Activated T-helper 9 cell treated with anti-CD3 and anti-CD28 coated beads, Interleukin-2, amount 50 U/mL, for 16 hours (primary cell): ENCODE measurements around the gene GMPR2.
"Not testable (repeated sequence)": the region's sequence is repeated elsewhere in the genome, so short reads cannot be mapped to it uniquely, and the experiment has no call there.

Source experiments
- DNase-seq: peaks from one replicate; pipeline ENCODE4 v3.0.0-alpha.2; 2020; ENCODE audit warnings: low read depth

GMPR2 gene

DNA sequence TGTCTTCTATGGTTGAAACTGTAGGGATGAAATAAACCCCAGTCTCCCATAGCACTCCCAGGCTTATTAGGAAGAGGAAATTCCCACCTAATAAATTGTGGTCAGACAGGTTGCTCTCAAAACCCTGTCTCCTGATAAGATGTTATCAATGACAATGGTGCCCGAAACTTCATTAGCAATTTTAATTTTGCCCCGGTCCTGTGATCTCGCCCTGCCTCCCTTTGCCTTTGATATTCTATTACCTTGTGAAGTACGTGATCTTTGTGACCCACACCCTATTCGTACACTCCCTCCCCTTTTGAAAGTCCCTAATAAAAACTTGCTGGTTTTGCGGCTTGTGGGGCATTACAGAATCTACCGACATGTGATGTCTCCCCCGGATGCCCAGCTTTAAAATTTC is 30.2 kb upstream of the GMPR2 start:
- not testable (repeated sequence) for DNase-seq

DNA sequence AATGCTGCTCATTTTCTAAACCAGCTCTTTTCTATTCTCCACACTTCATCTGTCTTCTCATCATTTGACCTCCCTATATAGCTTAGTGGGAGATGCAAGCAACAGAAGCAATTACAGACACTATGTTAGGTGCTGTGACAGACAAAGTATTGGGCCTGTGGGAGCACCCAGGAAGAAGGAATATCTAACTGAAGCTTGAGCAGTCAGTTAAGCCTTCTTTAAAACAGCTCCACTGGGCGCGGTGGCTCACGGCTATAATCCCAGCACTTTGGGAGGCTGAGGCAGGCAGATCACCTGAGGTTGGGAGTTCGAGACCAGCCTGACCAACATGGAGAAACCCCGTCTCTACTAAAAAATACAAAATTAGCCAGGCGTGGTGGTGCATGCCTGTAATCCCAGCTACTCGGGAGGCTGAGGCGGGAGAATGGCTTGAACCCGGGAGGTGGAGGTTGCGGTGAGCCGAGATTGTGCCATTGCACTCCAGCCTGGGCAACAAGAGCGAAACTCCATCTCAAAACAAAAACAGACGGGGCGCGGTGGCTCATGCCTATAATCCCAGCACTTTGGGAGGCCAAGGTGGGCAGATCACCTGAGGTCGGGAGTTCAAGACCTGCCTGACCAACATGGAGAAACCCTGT is 29.4 kb upstream of the GMPR2 start:
- DNase-seq, result not testable (repeated sequence)

- no peak for DNase-seq
These were observed 28.3 kb upstream of the GMPR2 start for GRCh38 chr14:24204163-24205146.

DNA sequence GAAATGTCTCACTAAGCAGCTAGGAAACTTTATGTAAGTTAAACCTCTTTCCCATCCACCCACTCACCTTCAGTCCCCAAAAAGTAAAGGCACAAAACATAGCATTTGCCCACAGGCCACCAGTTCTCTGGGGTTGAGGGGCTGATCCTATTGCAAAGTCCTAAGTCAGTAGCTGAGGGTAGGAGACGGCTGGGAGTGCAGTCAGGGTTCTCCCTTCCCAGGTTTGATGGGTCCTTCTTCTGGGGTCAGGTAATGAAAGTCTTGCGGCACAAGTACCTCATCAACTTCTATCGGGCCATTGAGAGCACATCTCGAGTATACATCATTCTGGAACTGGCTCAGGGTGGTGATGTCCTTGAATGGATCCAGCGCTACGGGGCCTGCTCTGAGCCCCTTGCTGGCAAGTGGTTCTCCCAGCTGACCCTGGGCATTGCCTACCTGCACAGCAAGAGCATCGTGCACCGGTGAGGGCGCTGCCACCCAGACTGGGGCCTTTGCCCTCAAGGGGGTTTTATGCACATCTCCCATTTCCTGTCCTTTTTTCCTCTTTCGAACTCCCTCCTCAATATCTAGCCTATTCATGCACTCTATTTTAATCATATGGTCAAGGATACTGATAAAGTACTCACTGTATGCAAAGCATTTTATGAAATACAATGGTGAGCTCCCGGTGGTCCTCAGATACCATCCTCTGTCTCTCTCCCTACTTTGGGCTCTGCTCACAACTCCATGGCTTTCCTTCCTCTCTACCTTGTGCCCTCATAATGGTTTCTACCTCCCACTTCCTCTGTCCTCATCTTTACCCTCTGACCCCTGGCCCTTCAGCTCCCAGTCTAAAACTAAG is 26.2 kb upstream of the GMPR2 start:
- no peak for DNase-seq

DNA sequence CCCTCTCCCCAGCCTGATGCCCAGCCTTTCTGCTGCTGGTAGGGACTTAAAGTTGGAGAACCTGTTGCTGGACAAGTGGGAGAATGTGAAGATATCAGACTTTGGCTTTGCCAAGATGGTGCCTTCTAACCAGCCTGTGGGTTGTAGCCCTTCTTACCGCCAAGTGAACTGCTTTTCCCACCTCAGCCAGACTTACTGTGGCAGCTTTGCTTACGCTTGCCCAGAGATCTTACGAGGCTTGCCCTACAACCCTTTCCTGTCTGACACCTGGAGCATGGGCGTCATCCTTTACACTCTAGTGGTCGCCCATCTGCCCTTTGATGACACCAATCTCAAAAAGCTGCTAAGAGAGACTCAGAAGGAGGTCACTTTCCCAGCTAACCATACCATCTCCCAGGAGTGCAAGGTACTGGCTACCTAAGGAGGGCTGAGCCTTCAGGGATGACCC is 25.6 kb upstream of the GMPR2 start:
- no peak for DNase-seq

- no peak for DNase-seq
These were observed 25.1 kb upstream of the GMPR2 start for GRCh38 chr14:24207625-24208024.

DNA sequence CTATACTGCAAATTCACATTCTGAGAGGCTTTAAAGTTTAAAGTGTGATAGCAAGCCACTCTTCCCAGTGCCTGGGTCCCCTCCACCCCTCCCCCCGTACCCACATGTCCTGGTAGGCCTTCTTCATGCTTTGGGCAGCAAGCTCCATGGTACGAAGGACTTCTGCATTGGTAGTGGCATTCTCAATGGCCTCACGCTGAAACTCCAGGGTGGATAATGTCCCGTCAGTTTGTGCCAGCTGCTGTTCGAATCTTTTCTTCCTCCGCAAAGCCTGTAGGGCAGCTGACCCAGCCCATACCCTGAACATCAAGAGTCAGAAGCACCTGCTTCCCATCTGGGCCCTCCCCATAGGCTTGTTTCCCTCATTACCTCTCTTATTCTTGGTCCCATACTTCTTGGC is 21.4 kb upstream of the GMPR2 start:
- DNase-seq, result no peak

DNA sequence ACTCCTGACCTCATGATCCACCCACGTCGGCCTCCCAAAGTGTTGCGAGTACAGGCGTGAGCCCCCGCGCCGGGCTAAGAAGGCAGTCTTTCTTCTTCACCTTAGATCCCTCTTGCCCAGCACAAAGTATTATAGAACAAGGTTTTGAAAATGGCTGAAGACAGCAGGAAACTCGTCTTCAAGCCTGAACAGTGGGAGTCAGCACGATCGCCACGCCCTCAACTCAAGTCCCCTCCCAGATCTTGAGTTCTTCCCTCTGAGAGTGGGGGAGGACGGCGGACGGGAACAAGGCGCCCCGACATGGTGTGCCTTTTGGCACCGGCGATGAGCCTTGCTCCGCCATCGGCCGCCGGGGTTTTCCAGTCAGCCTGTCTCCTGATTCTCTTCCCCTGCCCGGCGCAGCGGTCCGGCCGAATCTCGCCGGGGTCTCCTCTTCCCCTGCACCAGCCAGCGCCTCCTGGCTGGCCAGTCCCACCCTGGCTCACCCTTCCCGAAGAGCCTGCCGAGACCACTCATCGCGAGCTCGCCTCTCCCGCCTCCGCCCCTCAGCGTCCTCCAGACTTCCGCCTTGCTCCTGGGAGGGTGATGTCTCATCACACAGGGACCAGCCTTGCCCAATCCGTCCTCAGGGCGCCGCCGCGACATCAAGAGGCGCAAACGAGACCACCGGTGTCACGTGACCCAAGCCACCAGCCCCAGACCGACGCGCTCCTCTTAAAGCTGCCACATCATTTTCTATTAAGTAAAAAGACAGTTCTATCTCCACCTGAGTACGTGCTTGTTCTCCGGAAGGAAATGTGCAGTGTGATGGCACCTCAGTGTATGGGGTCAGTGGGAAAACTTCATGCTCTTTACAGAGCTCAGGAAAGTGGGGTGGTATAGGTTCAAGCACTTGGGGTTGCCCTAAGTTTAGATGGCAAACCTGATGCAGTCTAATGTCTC is 19.5 kb upstream of the GMPR2 start, which contains the start of gene CHMP4A:
CHMP4A (minus strand) TSS at position 565 of the 942 bp plus-strand sequence; CDS start at position 516, 49 bp downstream.
- DNase-seq, result peak; percentile 94

GRCh38 chr14:24213866-24214662 is 18.7 kb upstream of the GMPR2 start:
- no peak for DNase-seq

DNA sequence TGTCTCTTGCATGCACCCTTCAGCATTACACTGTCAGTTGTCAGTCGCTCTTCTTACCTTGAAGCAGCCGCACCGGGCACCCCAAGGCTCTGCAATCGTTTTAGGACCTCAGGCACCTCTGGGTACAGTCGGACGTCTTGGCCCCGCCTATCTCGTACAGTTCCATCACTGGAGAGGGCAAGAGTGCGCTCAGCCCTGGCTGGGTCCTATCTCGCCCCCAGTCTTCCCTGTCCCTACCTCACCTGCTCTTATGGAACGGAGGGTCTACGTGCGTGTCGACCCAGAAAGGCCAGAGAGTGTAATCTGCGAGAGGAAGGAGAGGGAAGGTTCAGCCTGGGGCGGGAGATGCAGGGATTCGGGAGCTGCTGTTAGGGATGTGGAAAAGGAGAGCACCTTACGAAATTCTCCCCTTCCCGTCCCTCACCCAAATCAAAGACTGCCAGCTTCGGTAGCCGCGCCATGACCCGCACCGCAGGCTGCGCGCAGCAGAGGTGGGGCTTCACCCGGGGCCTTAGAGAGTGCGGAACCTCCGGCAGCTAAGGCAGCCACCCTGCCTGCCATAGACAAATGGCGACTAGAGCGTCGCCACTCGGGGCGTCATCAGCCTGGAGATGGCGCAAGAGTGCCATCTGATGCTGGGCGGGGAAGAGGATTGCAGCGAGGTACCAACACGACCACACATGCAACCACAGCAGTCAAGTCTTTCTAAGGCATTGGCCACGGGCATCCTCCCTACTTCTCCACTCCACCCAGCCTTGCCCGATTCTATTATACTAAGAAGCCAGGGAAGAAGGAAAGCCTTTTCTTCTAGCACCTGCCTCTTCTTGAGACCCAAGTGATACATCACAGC is 17.0 kb upstream of the GMPR2 start, which contains the start of gene MDP1:
MDP1 (minus strand) TSS at position 572 of the 850 bp plus-strand sequence; CDS start at position 461, 111 bp downstream.
- peak; percentile 77 for DNase-seq

- DNase-seq, result no peak
These were observed 16.4 kb upstream of the GMPR2 start for GRCh38 chr14:24216345-24216699.

DNA sequence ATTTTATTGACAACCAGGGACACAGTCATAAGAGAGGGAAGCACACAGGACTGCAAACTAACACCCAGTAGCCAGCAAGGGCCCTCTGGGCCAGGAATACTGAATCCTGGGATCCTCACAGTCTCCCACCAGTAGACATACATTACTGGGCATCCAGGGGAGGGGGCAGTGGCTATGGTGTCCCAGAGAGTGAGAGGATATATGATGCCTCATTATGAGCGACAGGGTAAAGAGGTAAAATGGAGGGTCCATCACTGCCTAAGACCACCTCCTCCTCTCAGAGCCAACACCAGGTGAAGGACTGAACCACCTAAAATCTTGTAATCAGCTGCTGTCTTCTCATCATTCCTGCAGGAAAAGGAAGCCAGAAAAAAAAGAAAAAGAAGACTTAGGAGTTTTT is 15.9 kb upstream of the GMPR2 start:
- DNase-seq, result not testable (repeated sequence)

DNA sequence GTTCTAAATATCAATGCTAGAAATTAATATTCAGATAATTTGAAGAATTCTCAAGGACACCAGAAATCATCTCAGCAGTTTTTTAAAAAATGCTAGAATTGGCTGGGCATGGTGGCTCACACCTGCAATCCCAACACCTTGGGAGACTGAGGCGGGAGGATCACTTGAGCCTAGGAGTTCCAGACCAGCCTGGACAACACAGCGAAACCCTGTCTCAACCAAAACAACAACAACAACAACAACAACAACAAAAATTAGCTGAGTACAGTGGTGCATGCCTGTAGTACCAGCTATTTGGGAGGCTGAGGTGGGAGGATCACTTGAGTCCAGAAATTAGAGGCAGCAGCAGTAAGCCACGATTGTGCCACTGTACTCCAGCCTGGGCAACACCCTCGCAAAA is 13.6 kb upstream of the GMPR2 start:
- DNase-seq, result no peak

DNA sequence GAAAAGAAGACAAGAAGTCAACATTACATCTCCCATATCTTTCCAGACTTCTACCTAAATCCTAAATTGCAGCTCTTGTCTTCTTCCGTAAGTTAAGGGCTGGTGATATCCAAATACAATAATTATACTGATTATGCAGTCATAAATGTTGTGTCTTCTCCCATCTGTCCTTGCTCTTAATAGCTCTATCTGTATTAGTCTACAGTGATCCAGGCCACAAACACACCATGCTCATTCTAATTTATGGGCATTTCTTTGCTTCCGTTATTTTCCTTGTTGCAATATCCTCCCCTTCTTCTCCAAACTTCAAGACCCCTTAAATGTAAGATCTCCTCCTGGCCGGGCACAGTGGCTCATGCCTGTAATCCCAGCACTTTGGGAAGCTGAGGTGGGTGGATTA is 13.2 kb upstream of the GMPR2 start:
- DNase-seq, result no peak

DNA sequence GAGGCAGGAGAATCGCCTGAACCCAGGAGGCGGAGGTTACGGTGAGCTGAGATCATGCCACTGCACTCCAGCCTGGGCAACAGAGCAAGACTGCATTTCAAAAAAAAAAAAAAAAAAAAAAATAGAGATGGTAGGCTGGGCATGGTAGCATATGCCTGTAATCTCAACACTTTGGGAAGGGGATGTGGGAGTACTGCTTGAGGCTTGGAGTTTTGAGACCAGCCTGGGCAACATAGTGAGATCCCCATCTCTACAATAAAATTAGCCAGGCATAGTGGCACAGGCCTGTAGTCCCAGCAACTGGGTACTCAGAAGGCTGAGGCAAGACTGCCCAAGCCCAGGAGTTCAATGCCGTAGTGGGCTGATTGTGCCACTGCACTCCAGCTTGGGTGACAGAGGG is 9.7 kb upstream of the GMPR2 start:
- DNase-seq, result not testable (repeated sequence)

GRCh38 chr14:24224618-24225071 is 8.1 kb upstream of the GMPR2 start:
- no peak for DNase-seq

DNA sequence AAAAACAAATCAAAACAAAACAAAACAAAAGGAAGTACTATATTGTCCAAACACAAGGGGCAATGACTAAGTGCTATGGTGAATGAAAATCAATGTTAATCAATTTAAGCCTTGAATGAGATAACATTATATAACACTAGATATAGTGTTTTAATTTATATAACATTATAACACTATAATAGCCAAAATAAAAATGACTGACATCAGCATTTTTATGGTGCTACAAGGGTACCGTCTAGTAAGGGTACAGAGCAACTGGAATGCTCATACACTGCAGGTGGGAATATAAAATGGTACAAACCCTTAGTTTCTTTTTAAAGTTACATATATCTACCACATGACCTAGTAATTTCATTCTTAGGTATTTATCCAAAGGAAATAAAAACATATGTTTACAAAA is 6.3 kb upstream of the GMPR2 start:
- DNase-seq, result no peak

GRCh38 chr14:24228902-24229301 is 3.8 kb upstream of the GMPR2 start:
- DNase-seq, result no peak
